ENCODE data around the gene CCDC142.

The CCDC142 gene

GRCh38 chr2:74440378-74441169 lies 42.2 kb downstream of the CCDC142 start:
- peak overlapping the region; percentile 50 to 86 for H3K27ac ChIP-seq
- peak overlapping the region; percentile 77 for H3K4me3 ChIP-seq
- DNase-seq (ENCODE audit: low spot score), result peak; percentile 91
- TF ChIP-seq CTCF (IDR thresholded peaks at IDR 0.05), result no peak

- no peak for DNase-seq (ENCODE audit: low spot score)
- H3K4me3 ChIP-seq, result peak overlapping the region; percentile 77
- no peak for TF ChIP-seq CTCF (IDR thresholded peaks at IDR 0.05)
- H3K27ac ChIP-seq, result peak overlapping the region; percentile 50 to 86
These were observed 42.9 kb downstream of the CCDC142 start for GRCh38 chr2:74439803-74440377.

- peak overlapping the region; percentile 77 for H3K4me3 ChIP-seq
- H3K27ac ChIP-seq, result peak overlapping the region; percentile 50 to 86
- DNase-seq (ENCODE audit: low spot score), result no peak
- no peak for TF ChIP-seq CTCF (IDR thresholded peaks at IDR 0.05)
These were observed 43.4 kb downstream of the CCDC142 start for GRCh38 chr2:74439373-74439772.

GRCh38 chr2:74438248-74438647 lies 44.5 kb downstream of the CCDC142 start:
- TF ChIP-seq CTCF (IDR thresholded peaks at IDR 0.05), result no peak
- DNase-seq (ENCODE audit: low spot score), result no peak
- Histone ChIP-seq H3K4me3 (no peak overlapping the region), H3K27ac (no peak overlapping the region)

- no peak for TF ChIP-seq CTCF (IDR thresholded peaks at IDR 0.05)
- peak overlapping the region in 1 of 2 donors; percentile 8 for H3K27ac ChIP-seq
- DNase-seq (ENCODE audit: low spot score), result no peak
- H3K4me3 ChIP-seq, result peak overlapping the region; percentile 2
These were observed 45.7 kb downstream of the CCDC142 start for GRCh38 chr2:74436848-74437695.

GRCh38 chr2:74436111-74436805 lies 46.5 kb downstream of the CCDC142 start:
- no peak for TF ChIP-seq CTCF (IDR thresholded peaks at IDR 0.05)
- Histone ChIP-seq H3K4me3 (peak overlapping the region; percentile 2), H3K27ac (peak overlapping the region in 1 of 2 donors; percentile 8)
- no peak for DNase-seq (ENCODE audit: low spot score)
